Measurements from ENCODE around the gene MRPL54.

Gene MRPL54

DNA sequence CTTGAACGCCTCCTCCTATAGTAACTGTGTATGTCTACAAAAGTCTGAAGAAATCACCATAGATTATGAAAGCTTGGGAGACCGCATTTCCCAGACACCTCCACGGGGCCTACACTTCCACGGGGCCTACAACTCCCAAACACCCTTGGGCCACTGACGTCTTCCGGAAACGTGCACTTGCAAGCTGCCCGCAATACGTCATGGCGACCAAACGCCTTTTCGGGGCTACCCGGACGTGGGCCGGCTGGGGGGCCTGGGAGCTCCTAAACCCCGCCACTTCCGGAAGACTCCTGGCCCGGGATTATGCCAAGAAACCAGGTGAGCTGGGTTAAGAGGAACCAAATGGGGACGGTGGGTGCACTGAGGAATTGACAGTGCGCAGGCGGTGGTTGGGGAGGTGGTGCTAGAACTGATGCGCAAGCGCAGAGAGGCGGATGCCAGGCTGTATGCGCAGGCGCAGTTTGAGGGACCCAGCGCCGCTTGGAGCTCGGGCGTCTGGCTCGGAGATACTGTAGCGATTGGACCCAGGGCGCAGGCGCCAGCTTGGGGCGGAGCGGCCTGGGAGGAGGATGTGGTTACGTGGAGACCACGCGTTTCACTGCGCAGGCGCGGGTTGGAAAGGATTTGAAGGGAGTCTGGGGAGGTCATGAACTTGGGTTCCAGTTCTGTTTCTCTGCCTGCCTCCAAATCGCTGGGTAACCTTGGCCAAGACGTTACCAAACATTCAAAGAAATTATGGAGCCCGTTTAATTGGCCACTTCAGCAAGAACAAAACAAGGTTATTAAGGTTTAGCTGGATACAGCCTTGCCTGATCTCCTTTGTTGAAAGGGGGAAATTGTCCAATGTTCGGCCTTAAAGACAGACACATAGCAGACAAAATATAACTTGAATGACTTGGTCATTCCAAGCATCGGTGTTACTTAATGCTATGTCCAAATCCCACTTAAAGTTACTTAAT is at the start of gene MRPL54:
TSS of gene MRPL54 (plus strand) at position 182 of the 959 bp plus-strand sequence. CDS start at position 201, 19 bp downstream.
- peak; percentile 97 for DNase-seq

DNA sequence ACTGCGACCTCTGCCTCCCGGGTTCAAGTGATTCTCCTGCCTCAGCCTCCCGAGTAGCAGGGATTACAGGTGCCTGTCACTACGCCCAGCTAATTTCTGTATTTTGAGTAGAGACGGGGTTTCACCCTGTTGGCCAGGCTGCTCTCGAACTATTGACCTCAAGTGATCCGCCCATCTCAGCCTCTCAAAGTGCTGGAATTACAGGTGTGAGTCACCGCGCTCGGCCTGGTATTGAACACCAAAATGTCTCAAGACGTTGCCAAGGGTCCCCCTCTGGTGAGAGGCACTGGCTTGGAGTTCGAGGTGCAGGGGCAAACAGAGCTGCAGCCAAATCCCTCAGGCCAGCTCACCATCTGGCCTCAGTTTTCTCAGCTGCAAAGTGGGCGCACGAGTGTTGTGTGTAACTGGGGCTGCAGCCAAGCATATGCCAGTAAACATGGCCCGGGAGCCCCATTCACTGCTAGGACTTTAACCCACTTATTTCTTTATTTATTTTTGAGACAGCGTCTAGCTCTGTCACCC is 46.3 kb upstream of the MRPL54 start:
- no peak for DNase-seq

DNA sequence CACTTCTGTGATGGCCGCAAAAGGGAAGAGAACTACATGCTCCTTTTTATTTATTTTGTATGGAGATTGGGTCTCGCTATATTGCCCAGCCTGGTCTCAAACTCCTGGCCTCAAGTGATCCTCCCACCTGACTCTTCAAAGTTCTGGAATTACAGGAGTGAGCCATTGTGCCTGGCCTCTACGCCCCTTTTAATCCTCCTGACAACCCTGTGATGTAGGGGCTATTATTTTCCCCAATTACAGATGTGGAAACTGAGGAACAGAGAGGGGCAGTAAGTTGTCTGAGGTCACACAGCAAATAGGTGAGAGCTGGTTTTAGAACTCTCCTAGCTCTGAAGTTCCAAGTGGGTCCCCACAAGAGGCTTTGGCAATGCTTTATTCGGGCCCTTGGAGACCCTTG is 42.6 kb upstream of the MRPL54 start:
- no peak for DNase-seq

DNA sequence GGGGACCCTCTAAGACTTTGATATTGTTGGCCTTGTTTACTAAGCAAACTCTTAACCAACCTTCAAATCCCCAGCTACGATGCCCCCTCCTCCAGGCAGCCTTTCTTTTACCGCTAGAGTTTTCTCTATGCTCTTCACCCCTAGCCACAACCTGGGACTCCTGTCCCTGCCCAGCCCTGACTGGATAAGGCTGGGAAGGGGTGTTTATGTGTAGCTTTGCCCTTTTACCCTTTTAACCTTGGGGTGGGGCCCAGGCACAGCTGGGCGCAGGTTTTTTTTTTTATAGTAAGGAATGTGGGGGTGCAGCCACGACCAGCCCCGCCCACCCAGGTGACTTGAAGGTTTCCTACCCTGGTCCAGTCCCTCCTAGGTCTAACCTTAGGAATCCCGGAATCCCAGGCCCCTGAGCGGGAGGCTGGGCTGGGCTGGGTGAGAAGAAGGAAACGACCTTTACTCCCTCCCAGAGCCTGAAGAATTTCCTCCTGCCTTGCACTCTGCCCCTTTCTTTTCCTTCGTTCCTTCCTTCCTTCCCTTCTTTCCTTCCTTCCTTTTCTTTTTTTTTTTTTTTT is 42.0 kb upstream of the MRPL54 start:
- no peak for DNase-seq

DNA sequence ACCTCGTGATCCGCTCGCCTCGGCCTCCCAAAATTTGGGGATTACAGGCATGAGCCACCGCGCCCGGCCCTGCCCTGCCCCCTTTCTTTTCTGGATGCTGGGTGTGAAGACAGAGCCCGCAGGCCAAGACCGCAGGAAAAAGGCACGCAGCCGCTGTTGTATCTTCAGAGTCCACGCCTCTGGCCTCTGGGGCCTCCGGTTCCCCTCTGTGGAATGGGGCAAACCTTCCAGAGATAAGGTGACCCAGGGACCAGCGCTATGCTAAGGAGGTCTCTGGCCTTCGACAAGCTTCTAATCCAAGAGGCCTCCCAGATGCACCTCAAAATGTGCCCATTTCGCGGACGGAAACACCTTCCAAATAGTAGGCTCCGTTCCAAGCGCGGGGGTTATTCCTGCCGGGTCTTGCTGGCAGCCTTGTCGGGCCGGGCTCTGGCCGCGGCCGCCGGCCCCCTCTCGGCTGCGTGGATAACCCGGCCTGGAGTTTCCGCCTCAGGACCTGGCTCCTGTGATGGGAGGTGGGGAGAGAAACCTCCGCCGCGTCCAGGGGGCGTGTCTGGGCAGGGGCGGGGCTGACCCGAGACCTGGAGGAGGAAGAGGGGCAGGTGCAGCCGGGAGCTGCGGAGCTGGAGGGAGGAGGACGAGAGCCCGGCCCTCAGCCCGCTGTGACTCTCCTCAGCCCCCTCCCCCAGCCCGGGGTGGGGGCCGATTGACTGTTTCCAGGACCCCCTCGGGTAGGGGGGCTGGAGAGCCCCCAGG is 41.2 kb upstream of the MRPL54 start:
- peak; percentile 96 for DNase-seq

DNA sequence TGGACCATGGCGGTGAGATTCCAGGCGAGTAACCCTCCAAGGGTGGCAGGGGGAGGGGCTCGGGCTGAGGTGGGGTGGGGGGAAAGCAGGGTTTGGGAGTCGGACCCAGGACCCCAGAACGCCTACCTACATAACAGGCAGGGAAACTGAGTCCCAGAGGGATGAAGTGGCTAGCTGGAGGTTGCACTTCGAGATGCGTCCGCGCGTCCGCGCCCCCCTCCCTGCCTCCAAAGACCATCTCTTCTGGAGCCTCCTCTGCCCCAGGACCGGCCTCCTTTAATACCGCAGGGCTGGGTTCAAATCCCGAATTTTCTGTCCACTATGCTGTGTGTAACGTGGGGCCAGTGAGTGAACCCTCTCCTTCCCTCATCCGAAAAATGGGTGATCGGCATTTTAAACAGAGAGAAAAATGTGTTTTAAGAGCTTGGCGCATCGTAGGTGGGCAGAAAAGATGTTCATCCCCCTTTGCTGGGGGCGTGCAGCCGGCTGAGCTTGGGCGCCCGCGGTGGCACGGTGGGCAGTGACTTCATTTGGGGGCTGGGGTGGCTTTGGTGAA is 40.5 kb upstream of the MRPL54 start:
- DNase-seq: no peak

DNA sequence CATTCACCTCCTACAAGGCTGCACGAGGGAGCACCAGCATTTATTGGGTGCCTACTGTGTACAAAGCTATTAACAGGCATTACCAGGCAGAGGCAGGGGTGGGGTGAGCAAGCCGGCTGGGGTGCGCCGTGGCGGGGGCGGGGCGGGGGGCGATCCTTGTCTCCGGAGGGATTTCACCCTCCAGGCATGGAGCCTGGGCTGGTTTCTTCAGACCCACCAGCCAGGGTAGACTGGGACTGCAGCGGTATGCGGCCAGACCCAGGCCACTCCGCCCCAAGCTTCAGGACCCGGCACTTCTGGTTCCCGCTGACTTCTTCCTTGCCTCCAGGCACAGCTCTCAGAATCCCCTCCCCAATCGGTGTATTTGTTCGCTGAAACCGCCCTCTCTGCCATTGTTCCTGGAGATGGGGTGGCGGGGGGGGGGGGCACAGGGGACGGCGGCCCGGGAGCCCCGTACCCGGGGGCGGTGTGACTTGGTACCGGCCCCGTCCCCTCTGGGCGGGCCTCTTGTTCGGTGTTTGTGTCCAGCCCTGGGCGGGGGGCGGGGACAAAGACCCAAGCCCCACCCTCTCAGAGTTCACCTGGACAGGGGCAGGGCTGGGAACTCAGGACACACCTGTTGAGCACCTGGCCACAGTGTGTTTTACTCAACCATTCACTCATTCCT is 39.9 kb upstream of the MRPL54 start:
- DNase-seq: no peak

DNA sequence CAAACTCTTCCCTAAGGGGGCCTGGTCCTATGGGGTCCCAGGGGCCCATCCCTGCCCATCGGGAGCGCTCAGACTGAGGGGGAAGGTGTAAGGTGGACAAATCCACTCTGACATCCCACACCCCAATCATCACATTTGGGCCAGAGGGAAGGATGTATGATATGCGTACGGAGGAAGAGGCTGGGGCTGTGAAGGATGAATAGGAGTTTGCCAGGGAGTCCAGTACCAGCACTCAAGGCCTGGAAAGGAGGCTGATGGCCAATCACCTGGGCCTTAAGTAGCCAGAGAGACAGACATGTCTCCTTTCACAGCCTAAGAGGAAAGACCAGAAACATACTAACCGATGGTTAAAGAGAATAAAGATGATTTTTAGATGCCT is 39.4 kb upstream of the MRPL54 start:
- no peak for DNase-seq

DNA sequence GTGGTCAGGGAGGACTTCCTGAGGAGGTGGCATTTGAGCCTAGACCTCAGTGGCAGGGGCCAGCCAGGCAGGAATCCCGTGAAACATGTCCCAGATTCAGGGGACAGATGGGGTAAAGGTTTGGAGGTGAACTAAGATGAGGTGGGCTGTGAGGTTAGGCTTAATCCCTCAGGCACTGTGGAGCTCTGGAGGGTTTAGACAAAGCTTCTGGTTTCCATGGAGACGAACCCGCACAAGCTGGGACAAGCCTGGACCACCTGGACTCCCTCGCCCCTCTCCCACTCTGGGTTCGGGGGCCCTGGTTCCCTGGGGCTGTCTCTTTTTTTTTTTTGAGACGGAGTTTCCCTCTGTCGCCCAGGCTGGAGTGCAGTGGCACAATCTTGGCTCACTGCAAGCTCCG is 38.6 kb upstream of the MRPL54 start:
- DNase-seq: peak; percentile 80

DNA sequence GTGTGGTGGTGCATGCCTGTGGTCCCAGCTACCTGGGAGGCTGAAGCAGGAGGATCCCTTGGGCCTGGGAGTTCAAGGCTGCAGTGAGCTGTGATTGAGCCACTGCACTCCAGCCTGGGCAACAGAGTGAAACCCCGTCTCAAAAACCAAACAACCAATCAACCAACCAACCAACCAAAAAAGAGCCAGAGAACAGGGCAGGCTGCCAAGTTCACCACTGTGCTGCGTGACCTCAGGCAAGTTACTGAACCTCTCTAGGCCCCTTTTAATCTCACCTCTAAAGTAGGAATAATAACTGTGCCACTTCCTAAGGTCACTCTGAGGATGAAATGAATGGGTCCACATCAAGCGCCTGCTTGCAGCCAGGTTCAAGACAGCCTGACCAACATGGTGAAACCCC is 37.4 kb upstream of the MRPL54 start:
- DNase-seq: no peak

DNA sequence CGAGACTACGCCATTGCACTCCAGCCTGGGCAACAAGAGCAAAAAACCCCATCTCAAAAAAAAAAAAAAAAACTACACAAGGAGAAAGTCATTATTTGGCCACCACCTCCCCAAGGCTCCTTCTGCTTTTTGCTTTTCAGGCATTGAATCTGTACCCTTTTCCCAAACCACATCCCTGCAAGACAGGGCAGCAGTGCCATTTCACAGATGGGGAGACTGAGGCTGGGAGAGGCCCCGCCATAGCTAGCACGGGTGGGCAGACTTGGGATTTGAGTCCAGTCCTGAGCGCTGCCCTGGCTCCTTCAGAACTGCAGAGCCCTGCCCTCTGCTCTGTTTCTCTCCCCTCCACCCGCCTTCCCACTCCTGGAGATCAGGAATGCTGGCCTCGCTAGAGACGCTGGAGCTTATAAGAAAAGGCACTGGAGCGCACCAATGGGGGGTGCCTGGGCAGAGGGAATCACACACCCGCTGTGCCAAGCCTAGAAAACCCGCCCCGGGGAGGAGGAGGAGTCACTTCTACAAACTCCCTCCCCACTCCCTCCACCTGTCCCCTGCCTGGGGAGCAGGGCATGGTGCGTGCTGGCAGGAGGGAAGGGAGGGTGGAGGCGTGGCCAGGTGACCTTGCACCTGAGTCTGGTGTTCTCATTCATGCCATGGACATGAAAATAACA is 36.7 kb upstream of the MRPL54 start:
- no peak for DNase-seq

DNA sequence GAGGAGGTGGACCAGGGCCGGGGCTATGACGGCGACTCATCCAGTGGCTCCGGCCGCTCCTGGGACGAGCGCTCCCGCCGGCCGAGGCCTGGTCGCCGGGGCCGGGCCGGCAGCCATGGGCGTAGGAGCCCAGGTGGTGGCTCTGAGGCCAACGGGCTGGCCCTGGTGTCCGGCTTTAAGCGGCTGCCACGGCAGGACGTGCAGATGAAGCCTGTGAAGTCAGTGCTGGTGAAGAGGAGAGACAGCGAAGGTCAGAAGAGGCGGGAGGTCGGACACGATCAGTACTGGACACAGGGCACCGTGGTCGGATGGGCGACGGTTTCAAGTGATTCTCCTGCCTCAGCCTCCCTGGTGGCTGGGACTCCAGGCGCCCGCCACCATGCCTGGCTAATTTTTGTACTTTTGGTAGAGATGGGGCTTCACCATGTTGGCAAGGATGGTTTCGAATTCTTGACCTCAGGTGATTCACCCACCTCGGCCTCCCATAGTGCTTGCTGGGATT is 32.0 kb upstream of the MRPL54 start:
- DNase-seq: no peak

DNA sequence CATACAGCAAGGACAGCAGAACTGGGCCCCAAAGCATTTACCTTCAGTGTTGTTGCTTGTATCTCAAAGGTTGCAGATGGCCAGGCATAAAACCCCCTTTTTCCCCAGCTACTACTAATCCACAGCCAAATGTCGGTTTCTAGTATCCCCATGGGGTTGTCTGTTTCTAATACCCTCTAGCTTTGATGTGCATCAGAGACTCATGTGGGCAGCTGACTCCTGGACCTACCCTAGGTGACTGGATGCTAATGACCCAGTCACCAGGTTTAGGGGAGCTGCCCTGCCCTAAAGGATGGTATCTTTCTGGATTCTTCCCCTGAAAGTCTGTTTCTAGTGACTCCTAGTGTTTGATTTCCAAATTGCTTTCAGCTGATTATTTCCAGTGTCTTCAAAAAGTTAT is 30.4 kb upstream of the MRPL54 start:
- DNase-seq: no peak

DNA sequence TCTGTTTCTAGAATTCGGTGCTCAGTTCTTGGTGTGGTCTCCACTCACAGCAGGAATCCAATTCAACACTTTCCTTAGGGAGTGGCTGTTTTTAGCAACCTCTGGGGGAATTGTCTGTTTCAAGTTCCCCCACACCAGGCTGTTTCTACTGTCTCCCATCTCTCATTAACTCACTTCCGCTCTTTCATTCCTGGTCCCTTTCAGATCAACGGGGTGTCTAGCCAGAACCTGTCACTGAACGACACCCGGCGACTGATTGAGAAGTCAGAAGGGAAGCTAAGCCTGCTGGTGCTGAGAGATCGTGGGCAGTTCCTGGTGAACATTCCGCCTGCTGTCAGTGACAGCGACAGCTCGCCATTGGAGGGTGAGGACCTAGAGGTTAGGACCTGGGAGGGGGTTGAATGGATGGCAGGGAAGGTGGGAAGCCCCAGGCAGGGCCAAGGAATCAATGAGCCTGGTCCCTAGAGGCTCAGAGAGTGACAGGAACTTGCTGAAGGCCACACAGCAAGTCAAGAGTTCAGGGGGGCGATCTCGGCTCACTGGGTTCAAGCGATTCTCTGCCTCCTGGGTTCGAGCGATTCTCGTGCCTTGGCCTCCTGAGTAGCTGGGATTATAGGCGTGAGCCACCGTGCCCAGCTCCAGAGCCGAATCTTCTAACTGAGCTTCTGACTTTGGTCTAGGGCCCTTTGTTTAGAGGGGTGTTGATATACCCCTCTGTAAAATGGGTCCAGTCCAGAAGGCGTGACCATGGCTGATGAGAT is 28.8 kb upstream of the MRPL54 start:
- no peak for DNase-seq

DNA sequence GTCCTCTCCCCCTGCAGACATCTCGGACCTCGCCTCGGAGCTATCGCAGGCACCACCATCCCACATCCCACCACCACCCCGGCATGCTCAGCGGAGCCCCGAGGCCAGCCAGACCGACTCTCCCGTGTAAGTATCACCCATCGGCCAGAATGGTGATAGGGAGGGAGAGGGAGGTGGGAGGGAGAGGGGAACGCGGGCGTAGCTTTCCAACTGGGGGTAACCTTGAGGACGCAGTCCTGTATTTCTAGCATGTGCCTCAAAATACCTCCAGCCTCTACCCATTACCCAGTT is 28.2 kb upstream of the MRPL54 start:
- DNase-seq: no peak

DNA sequence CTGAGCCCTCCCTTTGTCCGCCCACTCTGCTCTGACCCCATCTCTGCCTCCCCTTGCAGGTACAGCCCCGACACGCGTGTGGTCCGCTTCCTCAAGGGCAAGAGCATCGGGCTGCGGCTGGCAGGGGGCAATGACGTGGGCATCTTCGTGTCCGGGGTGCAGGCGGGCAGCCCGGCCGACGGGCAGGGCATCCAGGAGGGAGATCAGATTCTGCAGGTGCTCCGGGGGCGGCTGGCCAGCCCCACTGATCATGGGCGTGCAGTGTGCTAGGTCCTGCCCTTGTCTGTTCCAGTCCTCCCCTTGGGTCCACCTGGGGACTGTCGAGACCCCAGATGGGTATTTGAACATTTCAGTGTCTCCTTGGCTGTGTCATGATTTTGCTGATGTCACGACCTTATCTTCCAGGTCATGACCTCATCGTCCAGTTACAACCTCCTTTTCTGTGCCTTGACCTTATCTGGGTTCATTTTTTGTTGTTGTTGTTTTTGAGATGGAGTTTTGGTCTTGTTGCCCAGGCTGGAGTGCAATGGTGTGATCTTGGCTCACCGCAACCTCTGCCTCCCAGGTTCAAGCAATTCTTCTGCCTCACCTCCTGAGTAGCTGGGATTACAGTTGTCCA is 26.3 kb upstream of the MRPL54 start:
- DNase-seq: no peak

DNA sequence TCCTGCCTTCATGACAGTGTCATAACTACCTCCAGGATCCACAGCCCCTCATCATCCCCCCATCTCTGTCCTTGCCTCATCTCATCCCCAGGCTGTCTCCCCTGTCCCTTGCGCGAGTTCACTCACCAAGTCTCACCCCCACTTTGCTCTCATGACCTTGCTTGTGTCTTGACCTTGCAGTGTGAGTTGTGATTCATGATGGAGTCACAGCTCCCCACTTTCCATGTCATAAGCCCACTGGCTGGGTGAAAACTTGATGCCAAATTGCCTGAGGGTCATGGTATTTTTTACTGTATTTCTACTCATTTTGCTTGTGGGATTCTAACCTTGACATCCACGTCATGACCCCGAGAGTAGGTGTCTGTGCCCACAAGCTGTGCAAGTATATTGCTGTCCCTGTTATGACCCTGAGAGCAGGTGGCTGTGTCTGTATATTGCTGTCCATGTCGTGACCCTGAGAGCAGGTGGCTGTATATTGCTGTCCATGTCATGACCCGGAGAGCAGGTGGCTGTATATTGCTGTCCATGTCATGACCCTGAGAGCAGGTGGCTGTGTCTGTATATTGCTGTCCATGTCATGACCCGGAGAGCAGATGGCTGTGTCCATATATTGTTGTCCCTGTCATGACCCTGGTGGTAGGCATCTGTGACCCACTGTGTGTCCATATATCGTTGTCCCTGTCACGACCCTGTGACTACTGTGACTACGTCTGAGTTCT is 24.8 kb upstream of the MRPL54 start:
- no peak for DNase-seq

DNA sequence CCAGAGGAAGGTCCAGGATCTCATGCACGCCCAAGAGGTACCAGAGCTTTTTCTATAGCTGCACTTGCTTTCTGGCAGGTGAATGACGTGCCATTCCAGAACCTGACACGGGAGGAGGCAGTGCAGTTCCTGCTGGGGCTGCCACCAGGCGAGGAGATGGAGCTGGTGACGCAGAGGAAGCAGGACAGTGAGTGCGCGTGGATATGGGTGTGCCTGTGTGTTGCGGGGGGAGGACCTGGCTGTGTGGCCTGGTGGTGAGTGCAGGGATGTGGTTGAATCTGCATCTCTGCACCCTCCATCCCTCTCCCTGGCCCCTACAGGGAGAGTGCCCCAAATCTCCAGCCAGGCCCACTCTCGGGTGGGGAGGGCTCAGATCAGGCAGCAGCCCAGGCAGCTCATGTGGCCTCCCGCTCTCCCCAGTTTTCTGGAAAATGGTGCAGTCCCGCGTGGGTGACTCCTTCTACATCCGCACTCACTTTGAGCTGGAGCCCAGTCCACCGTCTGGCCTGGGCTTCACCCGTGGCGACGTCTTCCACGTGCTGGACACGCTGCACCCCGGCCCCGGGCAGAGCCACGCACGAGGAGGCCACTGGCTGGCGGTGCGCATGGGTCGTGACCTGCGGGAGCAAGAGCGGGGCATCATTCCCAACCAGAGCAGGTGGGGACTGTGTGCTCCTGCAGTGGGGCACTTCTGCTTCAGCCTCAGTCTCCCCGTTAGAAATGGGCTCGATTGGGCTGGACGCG is 23.8 kb upstream of the MRPL54 start:
- DNase-seq: no peak

DNA sequence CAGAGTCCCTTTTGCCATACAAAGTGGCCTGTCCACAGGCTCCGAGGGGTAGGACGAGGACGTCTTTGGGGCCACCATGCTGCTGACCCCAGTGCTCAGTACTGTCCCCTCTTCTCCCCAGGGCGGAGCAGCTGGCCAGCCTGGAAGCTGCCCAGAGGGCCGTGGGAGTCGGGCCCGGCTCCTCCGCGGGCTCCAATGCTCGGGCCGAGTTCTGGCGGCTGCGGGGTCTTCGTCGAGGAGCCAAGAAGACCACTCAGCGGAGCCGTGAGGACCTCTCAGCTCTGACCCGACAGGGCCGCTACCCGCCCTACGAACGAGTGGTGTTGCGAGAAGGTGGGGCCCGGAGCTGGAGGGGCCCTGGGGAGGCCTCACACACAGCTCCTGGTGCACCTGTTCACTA is 22.1 kb upstream of the MRPL54 start:
- DNase-seq: no peak
